NB4 (cell line): ENCODE measurements around the gene GGCX.

Source experiments
- CTCF ChIP-seq: IDR thresholded peaks from one replicate; pipeline ENCODE4 v1.5.1; 2012; ENCODE audit warnings: low read depth, low read length
- MAX ChIP-seq: IDR thresholded peaks from 2 replicates; pipeline ENCODE4 v1.6.1; 2011; ENCODE audit warnings: low read depth, low read length
- MYC ChIP-seq: IDR thresholded peaks from 2 replicates; pipeline ENCODE4 v1.6.1; 2011; ENCODE audit warnings: low read depth, low read length
- POLR2A ChIP-seq: IDR thresholded peaks from 2 replicates; pipeline ENCODE4 v1.6.1; 2011; ENCODE audit warnings: mild to moderate bottlenecking; ENCODE audit not compliant: insufficient read length; ENCODE audit errors: extremely low read depth

DNA sequence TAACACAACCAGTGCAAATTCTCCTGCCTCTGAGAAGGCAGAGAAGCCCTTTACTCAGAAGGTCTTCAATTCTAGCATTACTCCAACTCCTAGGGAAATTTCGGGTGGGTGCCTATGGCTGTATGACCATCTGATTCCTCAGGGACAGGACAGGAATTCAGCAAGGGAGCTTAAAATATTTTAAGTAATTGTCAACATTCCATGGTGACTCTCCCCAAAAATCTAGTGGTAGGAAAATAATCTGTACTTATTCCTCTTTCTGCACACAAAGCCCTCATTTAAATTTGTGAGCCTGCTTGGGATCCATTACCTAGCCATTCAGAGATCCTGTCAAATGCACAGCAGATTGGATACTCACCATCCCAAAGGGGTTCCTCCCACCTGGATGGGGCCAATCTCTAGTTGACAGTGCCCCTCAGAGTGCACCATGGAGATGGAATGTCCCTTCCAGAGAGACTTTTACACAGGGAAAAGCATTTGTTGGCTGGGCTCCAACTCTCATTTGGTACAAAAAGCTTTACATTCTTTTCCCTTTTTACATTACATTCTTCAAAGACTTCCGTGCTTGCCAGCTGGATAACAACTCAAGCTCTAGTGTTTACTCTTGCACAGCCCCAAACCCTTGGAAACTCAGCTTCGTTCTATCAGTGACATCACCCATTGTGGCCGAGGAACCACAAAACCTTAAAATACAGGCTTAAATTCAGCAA lies 44.3 kb upstream of the GGCX start:
- no peak for TF ChIP-seq CTCF
- no peak for TF ChIP-seq MAX
- TF ChIP-seq POLR2A = no peak
- no peak for TF ChIP-seq MYC
